HG03097 (cell line): ENCODE measurements around the gene MAPK1IP1L.
"Not testable (repeated sequence)": the region's sequence is repeated elsewhere in the genome, so short reads cannot be mapped to it uniquely, and the experiment has no call there.

Experiments
- ATAC-seq: cut with Tn5 transposase; IDR thresholded peaks from one replicate; pipeline ENCODE4 v1.9.1; 2021; ENCODE audit not compliant: unreplicated experiment, low FRiP score

The MAPK1IP1L gene

DNA sequence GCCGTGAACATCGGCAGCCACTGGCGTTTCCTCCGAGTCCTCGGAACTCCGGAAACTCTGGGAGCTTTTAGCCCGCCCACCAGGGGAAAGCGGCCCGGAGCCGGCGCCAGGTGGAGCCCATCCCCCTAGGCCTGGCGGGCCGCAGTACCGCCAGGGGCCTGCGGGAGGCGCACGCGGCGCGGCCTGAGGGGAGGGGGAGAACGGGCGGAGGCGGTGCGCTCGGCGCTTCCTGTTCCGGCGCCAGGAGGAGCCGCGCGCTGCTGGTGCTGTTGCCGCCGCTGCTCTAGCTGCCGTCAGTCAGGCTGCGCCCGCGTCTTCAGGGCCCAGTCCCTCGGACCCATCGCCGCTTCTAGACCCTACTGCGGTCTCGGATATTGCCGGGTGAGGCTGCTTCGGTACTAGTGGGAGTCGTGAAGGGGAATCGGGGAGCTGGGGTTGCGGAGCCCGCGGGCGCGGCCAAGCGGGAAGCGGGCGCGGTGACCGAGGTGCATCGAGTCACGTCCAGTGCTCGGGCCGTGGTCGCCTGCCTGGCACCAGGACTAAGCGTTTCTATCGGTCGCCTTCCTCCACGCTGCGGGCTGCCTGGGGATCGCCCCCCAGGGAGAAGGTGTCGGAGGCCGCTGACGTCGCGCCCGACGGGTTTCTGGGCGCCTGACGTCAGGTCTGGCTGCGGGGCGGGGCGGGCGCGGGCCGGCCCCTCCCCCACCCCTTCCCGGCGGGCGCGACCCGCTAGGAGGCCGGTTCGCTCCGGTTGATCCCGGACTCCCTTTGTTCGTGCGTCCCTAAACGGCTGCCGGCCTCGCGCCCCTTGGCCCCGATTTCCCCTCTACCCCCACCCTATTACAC, at the start of gene MAPK1IP1L:
Gene MAPK1IP1L (plus strand): TSS at position 225 of the 846 bp plus-strand sequence. CDS start 10,037 bp downstream, outside the sequence.
- ATAC-seq: peak; percentile 92

DNA sequence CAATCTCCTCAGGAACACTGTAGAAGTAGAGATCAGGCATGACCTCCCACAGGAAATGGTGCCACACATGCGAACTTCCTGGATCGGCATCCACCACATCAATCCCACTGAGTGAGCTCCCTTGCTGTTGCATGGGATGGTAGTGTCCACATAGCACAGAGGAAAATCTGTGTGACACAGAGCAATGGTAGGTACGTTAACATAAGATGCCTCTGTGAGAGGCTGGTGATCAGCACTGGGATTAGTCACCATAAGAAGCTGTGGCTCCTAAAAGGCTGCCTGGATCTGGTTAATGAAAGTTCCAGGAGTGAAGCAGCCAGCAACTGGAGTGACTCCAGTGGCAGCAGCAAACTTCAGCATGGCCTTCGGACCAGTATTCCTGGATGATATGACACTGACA, 46.4 kb upstream of the MAPK1IP1L start:
- ATAC-seq: no peak

DNA sequence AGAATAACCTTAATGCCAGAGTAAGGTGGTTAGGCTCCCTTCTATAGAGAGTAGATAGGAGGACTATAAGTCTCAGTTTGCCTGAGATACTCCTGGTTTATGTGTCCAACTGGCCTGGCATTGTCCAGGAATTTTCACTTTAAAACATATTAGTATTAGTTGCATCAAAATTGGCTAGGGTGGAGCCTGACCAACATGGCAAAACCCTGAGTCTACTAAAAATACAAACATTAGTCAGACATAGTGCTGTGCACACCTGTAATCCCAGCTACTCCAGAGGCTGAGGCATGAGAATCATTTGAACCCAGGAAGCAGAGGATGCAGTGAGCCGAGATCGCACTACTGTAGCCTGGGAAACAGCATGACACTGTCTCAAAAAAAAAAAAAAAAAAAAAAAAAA, 36.4 kb upstream of the MAPK1IP1L start:
- no peak for ATAC-seq

DNA sequence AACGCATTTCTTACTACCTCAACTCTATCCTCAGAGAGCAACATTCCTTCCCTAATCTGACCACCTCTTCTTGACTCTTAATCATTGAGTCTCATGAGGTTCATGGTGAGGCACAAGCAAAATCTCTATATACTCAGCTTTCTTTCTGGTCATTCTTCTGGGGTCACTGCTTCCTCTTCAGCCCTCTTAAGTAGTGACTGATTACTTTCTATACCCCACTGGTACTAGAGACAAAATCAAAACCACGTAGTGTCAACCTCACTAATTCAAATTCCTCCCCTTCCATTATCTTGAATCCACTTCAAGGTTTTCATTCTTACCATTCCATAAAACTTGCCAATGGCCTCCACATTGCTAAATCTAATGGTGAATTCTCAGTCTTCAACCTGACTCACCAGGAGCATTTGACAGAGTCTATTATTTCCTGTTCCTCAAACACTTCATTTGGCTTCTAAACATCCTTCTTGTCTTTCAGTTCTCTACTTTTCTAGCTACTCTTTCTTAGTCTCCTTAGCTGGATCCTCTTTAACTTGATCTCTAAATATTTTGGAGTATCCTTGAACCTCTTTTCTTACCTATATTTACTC, 31.4 kb upstream of the MAPK1IP1L start:
- no peak for ATAC-seq

DNA sequence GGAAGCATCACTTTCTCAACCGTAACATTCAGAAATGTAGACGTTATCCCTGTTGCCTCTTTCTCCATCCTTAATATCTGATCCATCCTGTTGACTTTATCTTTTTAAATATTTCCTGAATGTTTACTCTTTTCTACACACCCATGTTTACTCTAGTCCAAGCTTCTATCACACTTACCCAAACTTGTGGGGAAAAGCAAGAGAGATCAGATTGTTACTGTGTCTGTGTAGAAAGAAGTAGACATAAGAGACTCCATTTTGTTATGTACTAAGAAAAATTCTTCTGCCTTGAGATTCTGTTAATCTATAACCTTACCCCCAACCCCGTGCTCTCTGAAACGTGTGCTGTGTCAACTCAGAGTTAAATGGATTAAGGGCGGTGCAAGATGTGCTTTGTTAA, 27.1 kb upstream of the MAPK1IP1L start:
- ATAC-seq: not testable (repeated sequence)

DNA sequence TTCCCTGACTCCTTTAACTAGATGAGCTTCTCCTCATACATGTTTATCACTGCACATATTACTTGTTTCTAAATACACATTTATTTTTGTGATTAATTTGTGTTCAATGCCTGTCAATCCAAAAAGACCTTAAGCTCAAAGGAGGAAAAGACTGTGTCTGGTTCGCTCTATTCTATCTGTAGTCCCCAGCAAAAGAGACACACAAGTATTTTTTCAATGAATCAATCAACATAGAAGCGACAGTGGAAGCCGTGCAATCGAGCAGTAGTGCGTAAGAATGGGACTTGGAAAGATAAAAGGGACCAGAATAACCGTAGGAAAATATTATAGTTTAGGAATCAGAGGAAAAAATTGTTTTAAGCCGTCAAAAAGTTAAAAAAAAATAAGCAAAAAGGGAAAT, 25.5 kb upstream of the MAPK1IP1L start:
- ATAC-seq: no peak

DNA sequence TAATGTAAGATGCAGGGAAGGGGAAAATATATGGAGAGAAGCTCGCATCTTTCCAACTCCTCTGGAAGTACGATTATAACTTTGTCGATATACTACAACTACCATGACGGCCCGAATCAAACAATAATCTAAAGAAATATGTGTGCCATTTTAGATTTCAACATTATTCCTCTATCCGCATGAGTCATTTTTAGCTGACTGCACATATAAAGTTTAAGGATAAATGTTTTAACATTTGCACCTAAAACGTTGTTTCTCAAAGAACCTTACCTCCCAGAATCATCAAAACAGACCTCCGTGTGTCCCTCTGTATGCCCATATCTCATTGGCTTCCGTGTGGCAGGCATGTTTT, 25.0 kb upstream of the MAPK1IP1L start:
- no peak for ATAC-seq

DNA sequence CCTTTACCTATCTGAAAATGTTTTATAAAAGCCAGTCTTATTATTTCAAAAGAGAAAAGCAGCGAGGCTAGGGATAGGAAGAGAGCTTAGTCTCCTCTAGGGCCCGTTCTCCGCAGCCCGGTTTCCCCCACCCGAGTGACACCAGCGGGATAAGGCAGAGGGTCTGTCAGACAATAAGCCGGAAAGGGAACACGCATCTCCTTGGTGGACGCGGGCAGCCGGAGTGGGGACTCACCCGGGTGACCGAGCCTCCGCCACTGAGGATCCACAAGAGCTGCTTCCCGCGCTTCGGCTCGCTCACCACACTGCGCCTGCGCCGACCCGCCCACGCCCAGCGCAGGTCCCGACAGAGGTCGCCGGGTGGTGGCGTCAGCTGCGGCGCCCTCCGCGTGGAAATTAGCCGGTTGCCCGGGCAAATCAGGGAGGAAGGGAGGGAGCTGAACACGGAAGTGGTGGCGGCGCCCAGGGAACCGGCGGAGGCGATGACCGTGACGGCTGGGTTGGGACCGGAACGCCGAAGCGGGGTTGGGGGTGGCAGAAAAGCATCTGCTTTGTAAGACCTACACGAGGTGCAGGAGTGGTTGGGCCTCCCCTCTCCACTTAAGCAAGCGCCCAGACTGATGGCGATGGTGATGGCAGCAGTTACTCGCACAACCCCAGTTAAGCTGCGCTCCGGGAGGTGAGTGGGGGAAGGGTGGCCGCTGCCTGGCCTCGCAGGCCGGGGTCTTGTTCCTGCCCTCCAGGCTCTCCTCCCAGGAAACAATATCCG, 24.5 kb upstream of the MAPK1IP1L start, which contains the start of the genes SOCS4 and WDHD1:
Gene SOCS4 (plus strand): TSS at position 444 of the 769 bp plus-strand sequence. CDS start 15,806 bp downstream, outside the sequence.
Gene WDHD1 (minus strand): TSS at position 307 of the 769 bp plus-strand sequence. CDS start 312 bp downstream, outside the sequence.
- peak; percentile 88 for ATAC-seq

DNA sequence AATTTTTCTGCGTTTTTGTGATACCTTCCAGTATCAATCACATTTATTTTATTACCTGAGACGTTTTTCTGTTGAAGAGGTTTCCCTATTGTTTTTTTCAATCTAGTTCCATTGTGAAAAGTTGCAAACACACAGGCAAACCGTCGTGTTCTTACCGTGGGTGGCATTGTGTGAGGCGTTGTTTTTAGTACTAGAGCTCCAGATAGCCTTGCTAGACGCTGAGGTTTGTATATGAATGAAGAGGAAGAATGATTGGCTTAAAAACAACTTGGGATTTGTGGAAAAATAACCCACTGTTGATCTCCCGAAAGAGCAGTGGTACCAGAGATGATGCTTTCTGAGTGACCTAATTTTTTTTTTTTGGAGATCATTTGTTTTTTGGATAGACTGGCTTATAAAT, 23.4 kb upstream of the MAPK1IP1L start:
- no peak for ATAC-seq

DNA sequence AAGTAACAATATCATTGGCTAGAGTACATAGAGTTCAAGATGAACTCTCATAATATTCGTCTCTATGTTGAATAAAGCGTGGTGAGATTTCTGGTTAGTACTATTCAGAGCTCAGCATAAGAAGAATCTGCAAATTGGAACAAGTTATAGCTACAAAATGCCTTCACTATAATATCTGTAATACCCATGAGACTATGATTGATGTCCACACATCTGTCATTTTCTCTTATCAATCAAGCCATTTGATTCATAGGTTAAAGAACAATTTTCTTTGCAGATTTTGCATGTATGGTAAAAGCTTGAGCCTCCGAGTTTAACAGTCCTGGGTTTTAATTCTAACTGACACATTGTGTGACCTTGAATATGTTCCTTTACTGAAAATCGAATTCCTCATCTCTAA, 23.0 kb upstream of the MAPK1IP1L start:
- ATAC-seq: no peak

DNA sequence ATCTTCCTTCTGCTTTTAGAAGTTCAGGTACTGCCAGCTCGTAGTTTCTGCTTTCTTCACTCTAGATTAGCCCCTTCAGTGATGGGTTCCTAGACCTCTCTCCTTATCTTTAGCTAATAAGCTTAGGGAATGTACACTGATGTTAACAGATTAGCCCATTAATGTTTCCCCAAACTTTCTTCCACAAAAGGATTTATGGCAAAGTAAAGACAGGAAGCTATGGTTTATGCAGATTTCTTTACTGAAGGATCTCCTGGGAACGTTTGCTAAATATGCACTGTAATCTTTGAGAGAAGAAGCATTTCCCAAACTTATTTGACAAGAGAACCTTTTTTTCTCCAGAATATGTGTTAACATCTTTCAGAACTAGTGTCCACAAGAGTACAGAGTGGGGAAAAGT, 20.3 kb upstream of the MAPK1IP1L start:
- no peak for ATAC-seq

DNA sequence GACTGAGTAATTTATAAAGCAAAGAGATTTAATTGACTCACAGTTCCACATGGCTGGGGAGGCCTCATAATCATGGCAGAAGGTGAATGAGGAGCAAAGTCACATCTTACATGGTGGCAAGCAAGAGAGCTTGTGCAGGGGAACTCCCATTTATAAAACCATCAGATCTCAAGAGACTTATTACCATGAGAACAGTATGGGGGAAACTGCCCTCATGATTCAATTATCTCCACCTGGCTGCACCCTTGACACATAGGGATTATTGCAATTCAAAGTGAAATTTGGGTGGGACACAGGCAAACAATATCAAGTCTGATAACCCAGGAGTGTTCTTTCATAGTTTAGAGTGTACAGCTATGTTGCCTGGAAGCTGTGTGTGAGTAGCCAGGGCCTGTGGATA, 13.5 kb upstream of the MAPK1IP1L start:
- not testable (repeated sequence) for ATAC-seq

DNA sequence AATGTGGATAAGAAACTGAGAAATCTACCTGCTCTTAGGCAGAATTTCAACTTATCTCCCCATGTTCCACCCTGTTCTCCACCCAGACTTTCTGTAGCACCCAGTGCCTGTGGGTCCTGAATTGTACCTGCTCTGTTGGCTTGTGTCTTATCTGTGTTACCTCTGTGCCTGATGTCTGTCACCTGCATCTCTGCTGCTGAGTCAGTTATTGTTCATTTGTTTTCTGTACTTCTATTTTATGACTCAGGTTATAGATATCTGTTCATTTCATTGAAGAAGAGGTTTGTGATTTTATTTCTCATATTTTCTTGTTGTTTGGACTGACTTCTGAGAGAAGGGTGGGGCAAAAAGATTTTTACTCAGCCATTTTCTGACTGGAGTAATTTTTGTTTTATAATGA, 12.7 kb upstream of the MAPK1IP1L start:
- no peak for ATAC-seq

DNA sequence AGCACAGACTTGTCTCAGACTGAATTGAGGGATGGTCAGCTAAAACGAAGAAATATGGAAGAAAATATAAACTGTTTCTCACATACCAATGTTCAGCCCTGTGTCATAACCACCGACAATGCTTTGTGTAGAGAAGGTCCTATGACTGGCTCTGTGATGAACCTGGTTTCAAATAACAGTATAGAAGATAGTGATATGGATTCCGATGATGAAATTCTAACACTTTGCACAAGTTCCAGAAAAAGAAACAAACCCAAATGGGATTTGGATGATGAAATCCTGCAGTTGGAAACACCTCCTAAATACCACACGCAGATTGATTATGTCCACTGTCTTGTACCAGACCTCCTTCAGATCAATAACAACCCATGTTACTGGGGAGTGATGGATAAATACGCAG, 7.9 kb upstream of the MAPK1IP1L start:
- ATAC-seq: no peak

DNA sequence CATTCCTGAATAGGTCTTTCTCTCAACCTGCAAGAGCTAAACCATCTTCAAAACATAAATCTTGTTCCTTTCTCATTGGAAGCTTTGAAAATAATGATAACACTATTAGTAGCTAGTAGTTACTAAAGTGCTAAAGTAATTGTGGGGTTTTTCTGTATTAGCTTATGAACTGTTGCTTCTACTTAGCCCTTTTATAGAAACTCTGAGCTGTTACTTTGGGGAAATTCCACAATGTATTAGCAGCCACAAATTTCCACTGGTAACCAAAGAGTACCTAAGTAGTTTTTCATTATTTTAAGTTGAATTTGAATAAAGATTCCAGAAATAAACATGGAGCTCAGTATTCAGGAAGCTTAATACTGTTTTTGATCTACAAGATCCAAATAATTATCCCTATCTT, 6.4 kb upstream of the MAPK1IP1L start:
- no peak for ATAC-seq

DNA sequence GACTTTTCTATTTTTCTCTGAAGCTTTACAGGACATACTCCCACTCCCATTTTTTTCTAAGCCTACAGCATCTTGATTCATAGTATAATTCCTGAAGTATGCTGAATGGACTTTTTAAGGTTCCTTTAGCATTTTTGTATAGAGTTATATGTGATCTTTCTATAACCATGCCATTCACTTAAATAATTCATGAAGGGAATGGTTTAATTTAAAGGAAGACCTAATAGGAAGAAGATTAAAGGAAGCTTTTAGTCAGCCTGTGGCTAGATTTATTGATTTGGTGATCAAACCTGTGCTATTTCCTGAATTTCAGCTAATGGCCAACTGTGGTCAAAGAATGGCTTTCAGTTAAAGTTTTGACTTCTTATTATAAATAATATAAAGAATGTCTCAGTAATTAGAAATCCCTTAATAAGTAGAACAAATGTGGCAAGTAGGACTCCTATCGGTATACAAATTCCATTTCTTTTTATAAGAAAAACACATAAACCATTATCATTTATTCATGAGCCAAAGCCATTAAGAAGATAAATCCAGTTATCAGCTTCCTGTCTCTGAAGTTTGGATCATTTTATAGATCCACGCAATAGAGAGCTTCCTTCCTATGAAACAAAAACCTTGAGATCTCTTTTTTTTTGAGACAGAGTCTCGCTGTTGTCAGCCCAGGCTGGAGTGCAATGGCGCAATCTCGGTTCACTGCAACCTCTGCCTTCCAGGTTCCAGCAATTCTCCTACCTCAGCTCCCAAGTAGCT, 4.0 kb upstream of the MAPK1IP1L start:
- no peak for ATAC-seq

DNA sequence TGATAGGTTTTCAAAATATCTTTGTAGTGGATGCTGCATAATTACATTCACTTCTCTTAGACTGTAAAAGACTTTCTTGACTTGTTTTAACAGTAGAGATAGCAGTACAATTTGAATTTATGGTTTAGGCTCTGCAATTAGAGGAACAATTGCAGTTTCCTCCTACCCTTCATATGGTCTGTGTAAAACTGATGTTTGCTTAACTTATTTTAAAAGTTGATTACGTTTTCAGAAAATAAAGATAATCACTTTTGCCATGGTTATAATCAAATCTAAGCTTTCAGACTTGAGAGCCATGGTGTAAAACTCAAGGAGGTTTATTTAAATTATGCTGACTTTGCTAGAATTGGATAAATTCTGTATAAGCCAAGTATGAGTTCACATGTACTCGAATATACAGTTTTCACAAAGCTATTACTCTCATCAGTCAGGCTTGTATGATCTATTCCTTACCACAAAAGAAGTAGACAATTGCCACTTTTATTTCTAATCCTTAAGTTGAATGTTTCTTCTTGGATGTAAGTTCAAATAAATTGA, 2.5 kb upstream of the MAPK1IP1L start:
- no peak for ATAC-seq

DNA sequence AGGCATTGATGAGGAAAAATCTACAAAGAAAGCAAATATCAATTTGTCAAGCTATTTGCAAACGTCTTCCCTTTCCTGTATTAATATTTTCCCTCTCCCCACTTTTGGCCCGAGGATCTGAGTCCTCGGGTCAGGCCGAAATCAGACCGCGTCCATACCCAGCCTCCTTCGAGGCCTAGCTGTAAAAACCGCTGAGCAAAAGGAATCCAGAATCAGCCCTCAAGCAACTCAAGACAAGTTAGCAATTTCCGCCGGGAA, 353 bp upstream of the MAPK1IP1L start:
- ATAC-seq: no peak

DNA sequence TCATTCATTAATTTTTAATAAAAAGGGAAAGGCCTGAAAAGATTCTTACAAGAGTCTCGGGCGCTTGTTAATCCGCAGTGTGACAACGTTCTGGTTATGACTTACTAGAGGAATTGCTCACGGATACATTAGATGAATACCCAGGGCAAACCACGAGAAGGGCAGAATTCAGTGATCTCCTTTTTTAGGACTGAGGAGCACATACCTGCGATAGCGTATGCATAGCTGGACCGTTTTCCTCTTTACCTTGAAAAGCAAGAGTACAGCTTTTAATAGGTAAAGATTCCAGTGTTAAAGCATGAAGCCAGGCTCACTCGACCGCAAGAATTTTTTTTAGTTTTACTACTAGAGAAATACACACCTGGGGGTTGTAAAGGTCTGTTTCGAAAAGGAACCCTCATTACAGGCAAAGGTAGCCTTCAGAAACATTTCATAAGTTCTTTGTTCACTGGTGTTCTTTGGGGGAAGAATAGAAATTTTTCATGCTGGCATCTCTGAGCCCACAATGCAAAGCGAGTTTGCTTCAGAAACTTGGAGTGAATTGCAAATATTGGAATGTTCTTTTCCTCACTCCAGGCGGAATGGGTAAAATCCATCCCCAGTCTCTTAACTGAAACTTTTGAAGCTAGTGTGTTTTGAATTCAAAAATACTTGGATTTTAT, 953 bp downstream of the MAPK1IP1L start:
- ATAC-seq: no peak

DNA sequence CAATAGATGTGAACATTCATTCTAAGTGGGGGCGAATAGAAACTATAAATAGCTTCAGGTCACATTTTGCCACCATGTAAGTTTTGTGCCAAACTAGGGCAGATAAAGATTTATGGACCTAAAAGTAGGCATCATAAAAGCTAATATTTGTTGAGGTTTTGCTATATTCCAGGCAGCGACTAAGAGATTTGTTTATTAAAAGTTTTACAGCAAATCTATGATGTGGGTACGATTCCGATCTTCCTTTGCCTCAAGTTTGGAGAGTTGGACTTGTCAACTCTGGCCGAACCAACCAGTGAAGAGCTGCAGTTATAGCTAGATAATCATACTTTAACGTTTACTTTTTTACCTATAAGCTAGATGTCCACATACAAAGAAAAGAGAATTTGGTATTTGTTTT, 1.6 kb downstream of the MAPK1IP1L start:
- no peak for ATAC-seq
